ENCODE measurements around the gene BEGAIN.

- TF ChIP-seq CTCF (IDR thresholded peaks at IDR 0.05) (no peak), POLR2AphosphoS5 (IDR thresholded peaks at IDR 0.05) (no peak), POLR2A (IDR thresholded peaks at IDR 0.05) (no peak)
These were observed 670 bp upstream of the BEGAIN start for GRCh38 chr14:100587763-100588411.

Data from suprapubic skin (tissue), 4 donors.